Mesothelial cell of epicardium (in vitro differentiated cells): ENCODE measurements around the gene ANKRD44. TPM values are rescaled to one million over a fixed set of nuclear protein-coding genes. Genes with fewer than 3 reads are reported as not detected.
"Not testable (repeated sequence)": the region's sequence is repeated elsewhere in the genome, so short reads cannot be mapped to it uniquely, and the experiment has no call there.

Experiments
- DNase-seq, 2 experiments: peaks; one replicate each; pipeline ENCODE4 v3.0.0; 2021; ENCODE audit warnings: low spot score in 2 of 2; ENCODE audit not compliant: unreplicated experiment in 2 of 2
- H3K27ac Mint-ChIP-seq: 2 replicates; pipeline ENCODE4 v1.8.0; 2021; ENCODE audit warnings: mixed read lengths
- H3K27me3 Mint-ChIP-seq: 2 replicates; pipeline ENCODE4 v1.8.0; 2021; ENCODE audit warnings: low read depth, mixed read lengths
- H3K36me3 Mint-ChIP-seq: 2 replicates; pipeline ENCODE4 v1.8.0; 2021; ENCODE audit warnings: mixed read lengths
- H3K4me1 Mint-ChIP-seq: 2 replicates; pipeline ENCODE4 v1.8.0; 2021; ENCODE audit warnings: mixed read lengths
- H3K4me3 Mint-ChIP-seq: 2 replicates; pipeline ENCODE4 v1.8.0; 2021; ENCODE audit warnings: mild to moderate bottlenecking, moderate library complexity, mixed read lengths
- H3K9me3 Mint-ChIP-seq: 2 replicates; pipeline ENCODE4 v1.8.0; 2021; ENCODE audit warnings: mixed read lengths
- total RNA-seq: library from RNA; stranded (reverse); gene quantifications from 3 replicates; pipeline ENCODE4 v1.2.1, GENCODE V29; 2021
- TF ChIP-seq, protein P1 (sequence below): fragments of 200-600 bp; sonication (generic); IDR thresholded peaks from one replicate; pipeline ENCODE4 v1.5.0; 2021; ENCODE audit warnings: antibody characterized with exemption; ENCODE audit not compliant: unreplicated experiment

ANKRD44 gene
- total RNA-seq, 1 donor from 2014 or later: 10.4 TPM

DNA sequence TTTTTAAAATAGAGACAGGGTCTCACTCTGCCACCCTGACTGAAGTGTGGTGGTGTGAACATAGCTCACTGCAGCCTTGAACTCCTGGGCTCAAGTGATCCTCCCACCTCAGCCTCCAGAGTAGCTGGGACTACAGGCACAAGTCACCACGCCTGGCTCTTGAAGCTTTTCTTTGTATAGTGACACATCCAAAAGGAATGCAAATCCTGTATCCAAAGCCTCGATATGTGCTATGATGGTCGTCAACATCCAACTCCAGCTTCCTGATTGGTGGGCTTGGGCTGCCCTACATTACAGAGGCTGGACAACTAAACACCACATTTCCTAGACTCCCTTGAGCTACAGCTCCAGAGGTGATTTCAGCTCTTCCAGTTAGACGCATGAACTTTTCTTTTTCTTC lies 282.4 kb downstream of the ANKRD44 start:
- no peaks in the 10 kb centered on the region for H3K27me3 Mint-ChIP-seq
- H3K4me3 Mint-ChIP-seq: no peak overlapping the region
- H3K36me3 Mint-ChIP-seq: no peaks in the 10 kb centered on the region
- H3K9me3 Mint-ChIP-seq: no peaks in the 10 kb centered on the region
- no peak for DNase-seq
- TF ChIP-seq, protein P1, sequence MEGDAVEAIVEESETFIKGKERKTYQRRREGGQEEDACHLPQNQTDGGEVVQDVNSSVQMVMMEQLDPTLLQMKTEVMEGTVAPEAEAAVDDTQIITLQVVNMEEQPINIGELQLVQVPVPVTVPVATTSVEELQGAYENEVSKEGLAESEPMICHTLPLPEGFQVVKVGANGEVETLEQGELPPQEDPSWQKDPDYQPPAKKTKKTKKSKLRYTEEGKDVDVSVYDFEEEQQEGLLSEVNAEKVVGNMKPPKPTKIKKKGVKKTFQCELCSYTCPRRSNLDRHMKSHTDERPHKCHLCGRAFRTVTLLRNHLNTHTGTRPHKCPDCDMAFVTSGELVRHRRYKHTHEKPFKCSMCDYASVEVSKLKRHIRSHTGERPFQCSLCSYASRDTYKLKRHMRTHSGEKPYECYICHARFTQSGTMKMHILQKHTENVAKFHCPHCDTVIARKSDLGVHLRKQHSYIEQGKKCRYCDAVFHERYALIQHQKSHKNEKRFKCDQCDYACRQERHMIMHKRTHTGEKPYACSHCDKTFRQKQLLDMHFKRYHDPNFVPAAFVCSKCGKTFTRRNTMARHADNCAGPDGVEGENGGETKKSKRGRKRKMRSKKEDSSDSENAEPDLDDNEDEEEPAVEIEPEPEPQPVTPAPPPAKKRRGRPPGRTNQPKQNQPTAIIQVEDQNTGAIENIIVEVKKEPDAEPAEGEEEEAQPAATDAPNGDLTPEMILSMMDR: no peak
- no peak overlapping the region for H3K27ac Mint-ChIP-seq
- peaks cover 2% of the 10 kb centered on the region for H3K4me1 Mint-ChIP-seq

DNA sequence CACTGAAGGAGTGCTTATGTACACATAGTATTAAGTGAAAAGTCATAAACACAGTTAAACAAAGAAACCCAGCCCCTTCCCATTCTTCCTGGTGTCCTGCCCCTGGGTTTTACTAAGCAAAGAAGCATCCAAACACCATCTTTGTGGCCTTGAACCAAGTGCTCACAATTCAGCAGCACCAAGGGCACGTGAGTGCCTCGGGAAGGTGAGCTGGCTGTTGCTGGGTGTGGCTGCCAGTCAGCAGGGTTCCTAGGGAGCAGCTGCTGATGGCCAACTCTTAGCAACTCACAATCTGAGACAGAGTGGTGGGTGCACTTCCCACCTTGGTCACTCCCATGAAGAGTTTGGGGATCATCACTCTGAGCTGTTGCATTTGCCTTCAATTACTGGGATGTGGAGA lies 286.4 kb downstream of the ANKRD44 start:
- no peaks in the 10 kb centered on the region for H3K4me1 Mint-ChIP-seq
- H3K36me3 Mint-ChIP-seq: no peaks in the 10 kb centered on the region
- no peak overlapping the region for H3K4me3 Mint-ChIP-seq
- H3K27me3 Mint-ChIP-seq: no peaks in the 10 kb centered on the region
- H3K9me3 Mint-ChIP-seq: no peaks in the 10 kb centered on the region
- TF ChIP-seq, protein P1: no peak
- no peak for DNase-seq
- H3K27ac Mint-ChIP-seq: no peak overlapping the region

DNA sequence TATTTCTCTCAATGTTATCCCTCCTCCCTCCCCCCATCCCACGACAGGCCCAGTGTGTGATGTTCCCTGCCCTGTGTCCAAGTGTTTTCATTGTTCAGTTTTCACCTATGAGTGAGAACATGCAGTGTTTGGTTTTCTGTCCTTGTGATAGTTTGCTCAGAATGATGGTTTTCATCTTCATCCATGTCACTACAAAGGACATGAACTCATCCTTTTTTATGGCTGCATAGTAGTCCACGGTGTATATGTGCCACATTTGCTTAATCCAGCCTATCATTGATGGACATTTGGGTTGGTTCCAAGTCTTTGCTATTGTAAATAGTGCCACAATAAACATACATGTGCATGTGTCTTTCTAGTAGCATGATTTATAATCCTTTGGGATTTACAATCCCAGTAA lies 289.7 kb downstream of the ANKRD44 start:
- H3K36me3 Mint-ChIP-seq, DNase-seq, H3K4me3 Mint-ChIP-seq, H3K27ac Mint-ChIP-seq, H3K27me3 Mint-ChIP-seq, H3K4me1 Mint-ChIP-seq, H3K9me3 Mint-ChIP-seq: not testable (repeated sequence)

DNA sequence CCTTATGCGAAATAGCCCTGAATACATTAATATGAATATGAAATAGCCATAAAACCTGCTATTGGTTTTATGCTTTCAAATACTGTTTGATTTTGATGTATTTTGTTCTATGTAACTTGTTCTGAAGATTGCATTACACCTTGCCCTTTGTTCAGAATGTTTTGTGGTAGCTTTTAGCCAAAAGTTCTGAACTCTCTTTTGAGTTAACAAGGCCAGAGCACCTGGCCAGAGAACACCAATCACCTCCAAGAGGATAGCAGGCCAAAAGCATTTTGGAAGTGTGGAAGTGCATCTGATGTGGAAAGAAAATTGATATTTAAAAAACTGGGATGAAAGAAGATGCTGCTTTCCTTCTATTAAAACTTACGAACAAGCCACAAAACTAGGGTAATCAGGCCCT lies 297.5 kb downstream of the ANKRD44 start:
- H3K4me3 Mint-ChIP-seq: no peak overlapping the region
- H3K27ac Mint-ChIP-seq: no peak overlapping the region

DNA sequence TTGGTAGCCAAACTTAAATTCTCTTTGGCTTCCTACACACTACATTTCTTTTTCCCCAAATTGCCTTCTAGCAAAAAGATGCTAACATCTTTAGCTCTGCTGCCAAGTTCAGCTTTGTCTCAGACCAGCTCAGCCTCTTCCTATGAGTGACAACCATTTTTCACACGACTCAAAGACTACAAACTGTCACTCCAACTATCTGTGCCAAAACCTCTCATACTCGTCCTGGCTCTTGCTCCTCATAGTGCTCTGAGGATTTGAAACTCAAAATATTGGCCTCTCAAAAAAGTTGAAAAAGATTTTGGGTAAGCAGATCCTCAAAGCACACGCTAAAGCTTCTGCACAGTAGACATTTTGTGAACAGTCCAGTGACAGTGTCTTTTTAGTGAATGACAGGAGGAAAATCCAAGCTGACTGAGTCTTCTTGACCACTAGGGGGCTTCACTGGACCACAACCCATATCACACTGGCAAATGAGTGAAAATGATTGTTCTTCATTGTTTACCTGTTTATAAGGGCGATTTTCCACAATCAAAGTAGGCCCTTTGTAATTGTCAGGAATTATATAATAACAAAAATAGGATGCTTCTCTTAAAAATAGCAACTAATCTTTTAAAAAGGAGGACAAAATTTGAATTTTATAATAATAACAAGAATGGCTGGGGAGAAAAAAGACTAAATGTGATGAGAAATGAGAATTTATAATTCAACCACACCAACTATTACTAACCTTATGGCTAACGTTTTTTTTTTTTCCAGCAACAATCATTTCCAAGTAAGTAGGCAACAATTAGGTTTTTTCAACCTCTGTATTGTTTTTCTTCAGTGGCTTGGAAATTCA lies 298.6 kb downstream of the ANKRD44 start:
- Mint-ChIP-seq H3K27me3 (no peaks in the 10 kb centered on the region), H3K9me3 (no peaks in the 10 kb centered on the region), H3K4me1 (peaks cover 4% of the 10 kb centered on the region), H3K36me3 (no peaks in the 10 kb centered on the region), H3K27ac (no peak overlapping the region), H3K4me3 (no peak overlapping the region)
- TF ChIP-seq, protein P1: peak; percentile 92
- DNase-seq: no peak

More for the DNA sequence above, 297.5 kb downstream of the ANKRD44 start:
- H3K9me3 Mint-ChIP-seq: no peaks in the 10 kb centered on the region
- no peak for DNase-seq
- H3K4me1 Mint-ChIP-seq: peaks cover 4% of the 10 kb centered on the region
- H3K27me3 Mint-ChIP-seq: no peaks in the 10 kb centered on the region
- no peaks in the 10 kb centered on the region for H3K36me3 Mint-ChIP-seq
- TF ChIP-seq, protein P1: no peak

DNA sequence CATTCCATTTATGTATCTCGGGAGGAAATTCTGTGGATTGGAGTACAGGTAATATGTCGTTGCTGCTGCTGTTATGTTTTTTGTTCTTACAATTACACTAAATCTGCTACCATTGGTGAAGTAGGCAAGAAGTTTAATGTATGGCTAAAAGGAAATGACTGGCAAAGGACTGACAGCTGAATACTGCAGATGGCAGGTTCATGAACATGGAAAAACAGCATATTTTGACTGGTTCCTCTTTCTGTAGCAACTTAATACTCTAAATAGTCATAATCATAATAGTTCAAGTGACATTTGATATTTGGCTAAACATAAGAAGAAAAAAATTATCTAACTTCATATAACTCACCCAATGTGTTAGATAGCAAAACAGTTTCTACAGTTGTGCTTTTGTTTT lies 299.6 kb downstream of the ANKRD44 start:
- Mint-ChIP-seq H3K36me3 (no peaks in the 10 kb centered on the region), H3K9me3 (no peaks in the 10 kb centered on the region), H3K27me3 (no peaks in the 10 kb centered on the region), H3K4me1 (peaks cover 4% of the 10 kb centered on the region), H3K27ac (no peak overlapping the region), H3K4me3 (no peak overlapping the region)
- no peak for DNase-seq
- TF ChIP-seq, protein P1: no peak
